ENCODE measurements around the gene SLC12A6. TPM values are rescaled to one million over a fixed set of nuclear protein-coding genes. Genes with fewer than 3 reads are reported as not detected.
A peak's percentile ranks its signal among the peaks of the same experiment; 100 is the strongest.
"Not testable (repeated sequence)": the region's sequence is repeated elsewhere in the genome, so short reads cannot be mapped to it uniquely, and the experiment has no call there.

Gene SLC12A6
- polyA plus RNA-seq, 2 of the 4 experiments (the other 2 are of a cell fraction), result 6.0 to 21.3 TPM

DNA sequence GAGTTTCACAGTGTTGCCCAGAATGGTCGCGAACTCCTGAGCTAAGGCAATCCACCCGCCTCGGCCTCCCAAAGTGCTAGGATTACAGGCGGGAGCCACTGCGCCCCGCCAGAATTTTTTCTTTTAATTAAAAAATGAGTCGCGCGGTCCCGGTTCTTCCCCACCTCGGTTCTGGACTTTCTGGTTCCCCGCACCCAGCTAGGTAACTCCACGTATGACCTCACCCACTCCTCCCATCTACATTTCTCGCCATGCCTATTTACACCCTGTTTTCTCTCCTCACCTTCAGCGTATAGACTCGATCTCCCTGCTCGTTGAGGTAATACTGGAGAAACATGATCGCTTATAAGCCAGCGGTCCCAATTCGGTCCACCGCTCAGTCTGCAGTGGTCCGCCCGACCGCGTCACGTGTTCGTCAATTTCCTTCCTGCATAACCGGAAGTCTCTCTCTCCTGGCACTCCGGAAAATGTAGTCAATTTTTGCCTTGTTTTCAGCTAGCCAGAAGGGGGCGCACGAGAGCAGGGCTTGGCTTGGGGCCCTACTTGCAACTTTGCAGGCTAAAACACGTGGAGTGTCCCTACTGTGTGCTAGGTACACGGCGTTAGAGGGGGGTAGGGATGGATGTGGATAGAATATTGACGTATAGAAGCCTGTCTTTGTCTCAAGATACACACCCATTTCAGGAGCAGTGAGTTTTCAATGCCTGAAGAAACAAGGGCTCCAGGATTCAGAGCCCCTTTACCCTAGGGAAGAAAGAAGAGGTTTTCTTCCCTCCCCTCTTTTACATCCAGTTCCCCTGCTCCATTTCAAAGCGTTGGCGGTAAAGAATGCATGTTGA is 5.4 kb upstream of the SLC12A6 start, which contains the start of the genes NOP10 and NUTM1 (continued):
- TF ChIP-seq REST (IDR thresholded peaks at IDR 0.05) (no peak), ZC3H11A (IDR thresholded peaks at IDR 0.05) (no peak), SMC3 (IDR thresholded peaks at IDR 0.05) (peak; percentile 90), ZNF302 (CRISPR knock-in tag; IDR thresholded peaks at IDR 0.05) (no peak), CEBPB (IDR thresholded peaks at IDR 0.05) (no peak; a peak in 1 of 4 replicates), PHF8 (IDR thresholded peaks at IDR 0.05; ENCODE audit: borderline replicate concordance, low read depth) (peak; percentile 46; the same call in 1 of the 2 replicates), POLR2A (IDR thresholded peaks at IDR 0.05; ENCODE audit: low read length) (peak; percentile 96), ESRRA (IDR thresholded peaks at IDR 0.05; ENCODE audit: borderline replicate concordance, low read length) (no peak), NPAS2 (CRISPR knock-in tag; IDR thresholded peaks at IDR 0.05; ENCODE audit: borderline replicate concordance) (no peak; the same call in 1 of the 2 replicates), FOXS1 (CRISPR knock-in tag; IDR thresholded peaks at IDR 0.05) (peak; percentile 44; the same call in 1 of the 2 replicates), HOXB13 (CRISPR knock-in tag; IDR thresholded peaks at IDR 0.05; ENCODE audit: low read depth) (no peak), BHLHE40 (IDR thresholded peaks at IDR 0.05; ENCODE audit: low read depth, low read length) (no peak), CTCF (IDR thresholded peaks at IDR 0.05) (peak; percentile 99), HOXB5 (CRISPR knock-in tag; IDR thresholded peaks at IDR 0.05) (peak; percentile 50; the same call in 1 of the 2 replicates)

- CTCF ChIA-PET, result interaction anchor here (0.6 to 5.2 kb wide), 21 partner anchors 9 to 584 kb away, joined by 3 to 80 read pairs (median 5); partner anchors contain the start of genes GOLGA8B and LPCAT4
- TF ChIP-seq, protein P1, sequence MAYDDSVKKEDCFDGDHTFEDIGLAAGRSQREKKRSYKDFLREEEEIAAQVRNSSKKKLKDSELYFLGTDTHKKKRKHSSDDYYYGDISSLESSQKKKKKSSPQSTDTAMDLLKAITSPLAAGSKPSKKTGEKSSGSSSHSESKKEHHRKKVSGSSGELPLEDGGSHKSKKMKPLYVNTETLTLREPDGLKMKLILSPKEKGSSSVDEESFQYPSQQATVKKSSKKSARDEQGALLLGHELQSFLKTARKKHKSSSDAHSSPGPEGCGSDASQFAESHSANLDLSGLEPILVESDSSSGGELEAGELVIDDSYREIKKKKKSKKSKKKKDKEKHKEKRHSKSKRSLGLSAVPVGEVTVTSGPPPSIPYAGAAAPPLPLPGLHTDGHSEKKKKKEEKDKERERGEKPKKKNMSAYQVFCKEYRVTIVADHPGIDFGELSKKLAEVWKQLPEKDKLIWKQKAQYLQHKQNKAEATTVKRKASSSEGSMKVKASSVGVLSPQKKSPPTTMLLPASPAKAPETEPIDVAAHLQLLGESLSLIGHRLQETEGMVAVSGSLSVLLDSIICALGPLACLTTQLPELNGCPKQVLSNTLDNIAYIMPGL (CRISPR knock-in tag; IDR thresholded peaks at IDR 0.05; ENCODE audit: borderline replicate concordance), result 0 out of 2 replicates have a peak, but pooled peaks have one; percentile 4
- DNase-seq (ENCODE audit: low read depth in 1 of 2, low spot score in 1 of 2), result peak in 1 of 2 experiments; percentile 21
Measured at GRCh38 chr15:34342213-34342736, 4.7 kb upstream of the SLC12A6 start.

More at GRCh38 chr15:34342213-34342736, 4.7 kb upstream of the SLC12A6 start:
- Histone ChIP-seq H3K27ac (peak overlapping the region; percentile 82 to 88), H3K4me2 (peak overlapping the region; percentile 86), H3K4me3 (peak overlapping the region; percentile 68), H3K4me1 (peaks cover 15% of the 10 kb centered on the region; the same call in 2 of the 3 replicates)
- not testable (repeated sequence) for H3K9me3 ChIP-seq, FAIRE-seq
- WGBS (ENCODE audit: missing lambda C conversion rate), result 35% methylated on average over 26 of the region's 26 CpGs
- peak in 1 of 2 experiments; percentile 1; a peak in 2 of 6 replicates for ATAC-seq
- POLR2A ChIA-PET, result interaction anchor here (0.7 to 1.3 kb wide), 4 partner anchors 24 to 232 kb away, joined by 3 to 10 read pairs (median 6); partner anchors contain the start of genes KATNBL1 and LPCAT4
